Measurements from ENCODE around the gene ACSL3.
"Not testable (repeated sequence)": the region's sequence is repeated elsewhere in the genome, so short reads cannot be mapped to it uniquely, and the experiment has no call there.

ACSL3 gene

DNA sequence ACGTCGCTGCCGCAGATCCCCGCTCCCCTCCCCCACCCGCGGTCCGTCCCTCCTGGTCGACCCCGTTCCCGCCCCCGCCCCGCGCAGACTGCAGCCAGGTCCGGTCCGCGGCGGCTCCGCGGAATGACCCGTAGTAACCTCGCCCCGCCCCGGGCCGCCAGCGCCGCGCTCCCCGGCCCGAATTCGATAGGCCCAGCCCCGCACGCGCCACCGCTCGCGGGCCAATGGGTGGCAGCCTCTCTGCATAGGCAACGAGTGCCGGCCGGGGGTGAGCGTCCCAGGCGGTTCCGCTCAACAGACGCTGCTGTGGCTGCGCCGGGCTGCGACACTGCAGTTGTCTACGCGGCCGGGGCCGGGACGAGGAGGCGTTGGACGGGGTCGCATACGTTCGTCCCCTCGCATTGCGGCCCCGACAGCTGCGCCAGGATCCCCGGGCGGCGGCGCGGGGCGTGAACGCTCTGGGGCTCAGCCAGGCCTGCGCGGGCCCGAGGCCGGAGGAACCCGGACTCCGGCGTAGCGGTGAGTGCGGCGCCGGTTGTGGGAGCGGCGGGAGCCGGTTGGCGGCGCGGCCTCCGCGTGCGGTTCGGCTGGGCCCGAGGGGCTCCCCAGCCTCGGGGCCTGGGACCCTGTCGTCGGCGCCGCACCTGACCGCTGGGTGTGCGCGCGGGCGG lies at the start of gene ACSL3:
TSS of gene ACSL3 (plus strand) at position 297 of the 671 bp plus-strand sequence. CDS start 47,737 bp downstream, outside the sequence.
- peak; percentile 91 to 96 for DNase-seq

DNA sequence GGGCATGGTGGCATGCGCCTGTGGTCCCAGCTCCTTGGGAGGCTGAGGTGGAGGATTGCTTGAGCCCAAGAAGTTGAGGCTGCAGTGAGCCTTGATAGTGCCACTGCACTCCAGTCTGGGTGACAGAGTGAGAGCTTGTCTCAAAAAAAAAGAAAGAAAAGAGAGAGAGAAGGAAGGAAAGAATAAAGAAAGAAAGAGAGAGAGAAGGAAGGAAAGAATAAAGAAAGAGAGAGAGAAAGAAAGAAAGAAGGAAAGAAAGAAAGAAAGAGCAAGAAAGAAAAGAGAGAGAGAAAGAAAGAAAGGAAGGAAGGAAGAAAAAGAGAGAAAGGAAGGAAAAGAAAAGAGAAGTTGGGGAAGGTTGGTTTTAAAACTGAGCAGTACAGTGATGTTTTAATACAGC lies 49.0 kb upstream of the ACSL3 start:
- DNase-seq = no peak

DNA sequence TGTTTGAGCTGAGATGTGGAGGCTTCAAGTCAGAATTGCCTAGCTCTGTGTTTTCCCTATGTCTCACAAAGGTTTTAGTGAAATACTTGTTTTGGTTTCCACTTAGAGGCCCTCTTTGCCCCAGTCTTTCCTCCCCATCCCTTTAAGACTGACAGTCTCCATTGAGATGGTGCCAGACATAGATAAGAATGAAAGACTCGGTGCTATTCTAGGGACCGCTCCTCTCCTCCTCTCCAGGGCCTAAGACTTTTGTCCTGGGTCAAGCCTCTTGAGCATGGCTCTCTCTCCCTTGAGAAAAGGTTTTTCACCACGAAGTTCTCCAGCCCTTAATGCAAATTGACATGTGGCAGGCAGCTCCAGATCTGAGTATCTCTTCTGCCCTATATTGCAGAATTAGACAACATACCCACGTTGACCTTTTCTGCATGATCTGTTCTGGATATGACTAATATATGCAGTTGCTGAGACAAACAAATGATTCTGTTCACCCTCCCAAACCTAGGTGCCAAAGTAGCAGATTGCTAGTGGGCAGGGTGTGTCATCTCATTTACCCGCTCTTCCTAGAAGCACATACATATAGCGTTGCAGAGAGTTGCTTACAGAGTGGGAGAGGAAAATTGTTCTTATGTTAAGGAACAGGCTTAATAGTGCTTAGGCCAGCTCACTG lies 47.5 kb upstream of the ACSL3 start:
- no peak for DNase-seq

DNA sequence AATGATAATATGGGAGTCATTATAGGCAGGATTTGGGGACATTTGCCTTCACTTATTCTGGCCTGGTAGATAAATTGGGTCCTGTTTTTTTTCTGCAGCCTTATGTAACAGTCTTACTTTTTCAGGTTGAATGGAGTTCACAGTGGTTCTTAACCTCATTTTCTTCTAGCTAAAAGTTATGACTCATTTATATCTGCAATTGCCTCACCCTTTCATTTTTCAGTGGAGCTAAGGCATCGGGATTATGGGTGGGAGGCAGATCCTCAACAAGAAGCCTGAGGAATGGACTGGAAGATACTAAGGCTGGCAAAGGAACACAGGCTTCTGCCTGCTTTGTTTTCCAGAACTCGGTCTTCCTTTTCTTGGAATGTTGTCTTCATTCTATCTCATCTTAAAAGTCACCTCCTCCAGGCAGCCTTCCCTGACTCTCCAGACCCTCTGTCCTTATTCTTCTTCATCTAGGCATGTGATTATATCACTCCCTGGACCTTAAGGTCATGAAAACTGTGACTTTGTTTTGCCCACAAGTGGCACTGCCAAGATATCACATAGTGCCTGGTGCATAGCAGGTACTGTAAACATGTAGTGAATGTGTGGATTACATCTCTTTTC lies 41.0 kb upstream of the ACSL3 start:
- no peak for DNase-seq

DNA sequence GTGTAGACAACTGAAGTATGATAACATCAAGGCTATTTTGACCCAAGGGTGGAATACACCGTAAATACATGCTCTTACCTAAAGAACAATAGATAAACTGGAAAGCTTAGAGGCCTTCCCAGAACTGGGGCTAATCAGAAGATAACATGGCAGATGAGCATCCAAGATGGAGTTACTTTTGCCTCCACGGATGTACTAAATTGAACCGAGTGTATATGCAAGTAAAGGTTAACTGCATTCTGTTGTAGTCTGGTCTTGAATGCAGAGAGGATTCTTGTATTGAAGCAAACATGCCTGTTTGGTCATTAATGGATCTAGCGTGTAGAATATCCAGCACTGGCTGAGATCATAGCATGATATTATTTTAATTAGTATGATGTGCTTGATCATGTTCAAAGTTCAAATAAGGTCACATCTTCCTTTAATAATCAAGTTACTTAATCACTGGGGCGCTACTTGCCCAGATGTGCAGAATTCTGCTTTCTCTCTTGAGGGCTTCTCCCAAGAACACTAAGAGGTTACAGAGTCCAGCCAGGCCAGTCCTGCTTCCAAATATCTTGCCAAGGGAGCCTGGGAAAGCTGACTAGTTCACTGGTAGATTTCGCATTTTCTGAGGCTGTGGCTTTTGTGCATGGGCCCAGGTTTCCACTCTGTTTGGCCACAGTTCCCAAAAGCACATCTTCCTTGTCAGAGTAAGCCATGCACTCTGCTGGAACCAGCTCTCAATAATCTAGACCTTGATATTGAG lies 37.5 kb upstream of the ACSL3 start:
- no peak for DNase-seq

DNA sequence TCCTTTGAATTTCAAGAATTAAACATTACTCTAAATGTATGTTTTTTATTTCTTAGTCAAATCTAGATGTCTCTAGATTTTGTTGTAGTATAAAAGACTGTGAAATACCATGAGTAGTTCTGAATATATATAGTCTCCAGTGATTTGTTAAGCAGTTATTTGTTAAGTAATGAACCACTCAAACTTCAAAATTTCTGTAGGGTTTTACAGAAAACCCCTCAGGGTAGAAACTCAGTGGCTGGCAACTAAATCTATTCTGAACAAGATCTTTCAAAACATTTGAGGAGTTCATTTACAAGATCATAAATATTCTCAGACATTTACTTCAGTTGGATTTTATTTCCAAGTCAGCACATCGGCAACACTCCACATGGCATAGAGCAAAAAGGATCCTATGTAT lies 35.8 kb upstream of the ACSL3 start:
- no peak for DNase-seq

DNA sequence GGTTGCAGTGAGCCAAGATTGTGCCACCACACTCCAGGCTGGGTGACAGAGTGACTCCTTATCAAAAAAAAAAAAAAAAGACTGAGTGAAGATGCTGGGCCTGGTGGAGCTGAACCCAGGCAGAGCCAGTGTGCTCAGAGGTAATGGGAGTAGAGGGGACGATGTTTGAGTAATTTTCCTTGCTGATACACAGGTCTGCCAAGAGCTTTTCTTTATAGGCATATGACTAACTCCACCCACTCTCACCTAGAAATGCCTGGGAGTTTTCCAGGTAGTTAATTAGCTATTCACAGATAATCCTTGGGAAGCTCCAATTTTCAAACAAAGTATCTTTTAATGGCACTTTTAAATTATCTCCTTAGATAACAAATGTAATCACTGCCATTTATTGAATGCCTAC lies 33.4 kb upstream of the ACSL3 start:
- DNase-seq = no peak

DNA sequence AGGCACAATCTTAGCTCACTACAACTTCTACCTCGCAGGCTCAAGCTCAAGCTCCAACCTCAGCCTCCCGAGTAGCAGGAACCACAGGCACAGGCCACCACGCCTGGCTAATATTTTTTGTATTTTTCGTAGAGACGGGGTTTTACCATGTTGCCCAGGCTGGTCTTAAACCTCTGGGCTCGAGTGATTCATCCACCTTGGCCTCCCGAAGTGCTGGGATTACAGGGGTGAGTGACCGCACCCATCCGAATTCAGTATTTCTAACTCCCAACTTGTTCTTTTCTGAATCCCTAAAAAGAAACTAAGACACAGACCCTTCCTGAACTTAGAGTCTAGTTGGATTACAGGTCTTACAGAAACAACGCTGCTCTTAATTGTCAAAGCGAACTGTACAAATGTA lies 32.3 kb upstream of the ACSL3 start:
- DNase-seq = no peak

DNA sequence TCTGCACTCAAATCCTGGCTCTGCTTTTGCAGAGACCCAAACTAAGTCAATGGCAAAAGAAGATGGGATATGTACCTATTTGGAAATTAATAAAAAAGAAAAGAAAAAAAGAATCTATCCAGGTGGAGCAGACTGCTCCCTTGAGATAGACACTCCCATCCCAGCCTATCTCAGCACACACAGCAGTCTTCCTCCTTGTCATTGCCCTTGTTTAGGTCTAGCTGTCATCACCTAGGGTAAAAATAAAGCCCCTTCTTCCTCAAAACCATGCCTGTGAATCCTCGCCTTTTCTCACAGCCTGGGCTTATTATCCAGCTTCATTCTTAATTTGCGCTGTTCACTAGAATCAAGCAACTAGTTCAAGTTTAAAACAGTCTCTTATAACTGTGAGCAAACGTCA lies 30.7 kb upstream of the ACSL3 start:
- no peak for DNase-seq

DNA sequence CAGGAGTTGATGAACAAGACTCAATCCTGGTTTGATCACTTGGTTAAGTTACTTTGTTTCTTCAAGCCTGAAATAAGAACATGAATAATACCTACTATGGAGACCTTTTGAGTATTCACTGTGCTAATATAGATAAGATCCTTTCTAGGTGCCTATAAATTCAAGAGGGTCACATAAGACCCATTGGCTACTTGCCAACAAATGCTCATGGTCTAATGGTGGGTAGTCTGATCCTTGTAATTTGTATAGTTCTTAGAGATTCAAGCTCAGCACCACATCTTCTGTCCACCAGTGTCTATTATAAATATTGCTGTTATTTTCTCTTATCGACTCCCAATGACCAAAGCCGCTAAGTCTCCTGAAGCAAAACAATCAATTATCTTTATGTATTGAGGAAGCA lies 27.4 kb upstream of the ACSL3 start:
- no peak for DNase-seq

DNA sequence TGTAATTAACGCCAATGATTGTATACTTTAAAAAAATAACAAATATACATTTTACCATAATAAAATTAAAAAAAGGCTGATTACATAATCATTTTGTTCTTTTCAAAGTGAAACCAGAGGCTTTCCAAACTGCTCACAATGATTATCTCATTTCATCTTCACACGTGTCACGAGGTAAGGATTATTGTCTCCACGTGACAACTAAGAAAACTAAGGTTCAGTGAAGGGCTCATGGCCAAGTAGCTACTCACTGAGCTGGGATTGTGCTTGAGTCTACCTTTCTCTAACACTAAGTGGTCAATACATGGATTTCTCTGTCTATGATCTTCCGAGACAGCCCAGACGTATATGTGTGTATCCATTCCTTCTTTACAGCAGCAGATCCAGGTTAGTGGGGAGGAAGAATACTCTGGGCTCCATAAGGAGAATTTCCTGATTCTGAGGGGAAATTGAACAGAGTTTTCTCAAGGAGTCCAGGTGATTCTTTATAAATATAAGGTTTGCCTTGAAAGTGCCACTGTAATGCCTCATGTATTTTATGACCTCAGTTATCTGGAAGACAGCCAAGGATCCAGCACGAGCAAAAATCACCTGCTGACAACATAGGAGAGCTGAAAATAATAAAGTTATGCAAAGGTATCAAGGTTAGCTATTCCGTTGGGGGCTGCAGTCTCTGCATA lies 25.6 kb upstream of the ACSL3 start:
- DNase-seq = peak; percentile 42 to 49

DNA sequence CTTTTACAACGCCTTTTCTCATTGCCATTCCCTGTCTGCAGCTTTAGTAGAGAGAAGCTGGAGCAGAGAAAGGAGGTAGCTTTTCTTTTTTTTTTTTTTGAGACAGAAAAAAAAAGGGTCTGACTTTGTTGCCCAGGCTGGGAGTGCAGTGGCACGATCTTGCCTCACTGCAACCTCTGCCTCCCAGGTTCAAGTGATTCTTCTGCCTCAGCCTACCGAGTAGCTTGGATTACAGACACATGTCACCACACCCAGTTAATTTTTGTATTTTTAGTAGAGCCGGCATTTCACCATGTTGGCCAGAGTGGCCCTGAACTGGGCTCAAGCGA lies 25.0 kb upstream of the ACSL3 start:
- DNase-seq = no peak

DNA sequence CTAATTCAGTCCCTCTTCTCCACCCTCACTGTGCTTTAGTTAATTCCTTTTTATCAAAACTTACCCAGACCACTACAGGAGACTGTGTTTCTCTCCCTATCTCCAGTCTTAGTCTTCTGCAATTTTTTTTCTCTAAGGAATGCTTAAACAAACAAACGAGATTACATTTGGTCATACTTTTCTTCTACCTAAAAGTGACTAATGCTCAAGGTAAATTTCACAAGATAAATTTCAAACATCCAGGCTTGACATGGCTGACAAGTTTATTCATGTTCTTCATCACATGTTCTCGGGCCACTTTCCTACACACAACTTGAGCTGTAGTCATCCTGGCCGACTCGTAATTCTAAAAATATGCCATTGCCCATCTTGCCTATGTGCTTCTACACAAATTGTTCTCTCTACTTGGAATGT lies 23.2 kb upstream of the ACSL3 start:
- DNase-seq = no peak

DNA sequence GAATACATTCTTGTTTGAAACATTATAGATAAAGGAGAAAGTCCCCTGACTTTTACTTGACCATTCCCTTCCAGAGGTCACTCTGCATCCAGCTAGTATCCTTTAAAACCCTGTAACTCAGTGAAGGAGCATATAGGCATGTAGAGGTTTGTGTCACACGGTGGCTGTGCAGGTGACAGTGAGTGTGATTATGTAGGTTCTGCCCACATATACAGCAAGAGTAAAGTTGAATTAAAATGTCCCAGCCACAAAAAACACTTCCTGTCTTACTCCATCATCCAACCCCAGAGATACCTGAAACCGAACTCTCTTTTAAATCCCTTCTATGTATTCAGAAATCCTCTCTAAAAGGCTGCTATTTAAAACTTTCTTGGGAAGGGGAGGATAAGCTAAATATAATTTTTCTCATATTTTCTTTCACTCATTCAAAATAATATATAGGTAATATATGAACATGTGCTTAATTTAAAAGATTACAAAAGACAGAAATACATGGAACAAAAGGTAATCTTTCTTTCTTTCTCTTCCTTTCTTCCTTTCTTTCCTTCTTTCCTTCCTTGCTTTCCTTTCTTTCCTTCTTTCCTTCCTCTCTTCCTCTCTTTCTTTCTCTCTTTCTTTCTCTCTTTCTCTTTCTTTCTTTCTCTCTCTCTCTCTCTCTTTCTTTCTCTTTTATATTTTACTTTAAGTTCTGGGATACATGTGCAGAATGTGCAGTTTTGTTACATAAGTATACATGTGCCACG lies 20.6 kb upstream of the ACSL3 start:
- DNase-seq = no peak

DNA sequence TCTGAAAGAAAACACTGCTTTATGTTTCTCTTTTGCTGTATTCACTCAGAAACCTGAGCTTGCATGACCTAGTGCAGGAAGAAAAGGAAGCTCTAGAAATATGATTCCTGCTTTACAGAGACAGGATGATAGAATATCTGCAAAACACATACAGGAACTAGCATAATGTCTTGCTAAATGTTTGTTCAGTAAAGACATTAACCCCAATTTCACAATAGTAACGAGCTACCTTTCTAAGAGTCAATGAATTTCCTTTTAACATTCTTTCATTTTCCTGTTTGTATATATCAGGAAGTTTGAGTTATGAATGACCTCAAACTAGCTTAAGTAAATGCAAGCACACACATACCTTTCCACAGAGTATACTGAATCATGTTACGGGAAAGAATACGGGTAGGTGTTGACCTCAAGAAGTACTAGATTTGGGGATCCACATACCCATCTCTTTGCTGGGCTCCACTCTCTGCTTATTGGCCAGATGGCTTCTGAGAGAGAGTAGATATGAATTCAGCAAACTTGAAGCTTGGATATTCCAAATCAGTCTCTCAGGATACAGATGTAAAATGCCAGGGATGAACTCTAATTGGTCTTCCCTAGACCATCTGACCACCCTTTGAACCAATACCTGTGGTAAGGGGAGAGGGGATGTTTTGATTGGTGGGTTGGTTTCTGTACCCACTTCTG lies 18.2 kb upstream of the ACSL3 start:
- DNase-seq = peak; percentile 24 to 32

DNA sequence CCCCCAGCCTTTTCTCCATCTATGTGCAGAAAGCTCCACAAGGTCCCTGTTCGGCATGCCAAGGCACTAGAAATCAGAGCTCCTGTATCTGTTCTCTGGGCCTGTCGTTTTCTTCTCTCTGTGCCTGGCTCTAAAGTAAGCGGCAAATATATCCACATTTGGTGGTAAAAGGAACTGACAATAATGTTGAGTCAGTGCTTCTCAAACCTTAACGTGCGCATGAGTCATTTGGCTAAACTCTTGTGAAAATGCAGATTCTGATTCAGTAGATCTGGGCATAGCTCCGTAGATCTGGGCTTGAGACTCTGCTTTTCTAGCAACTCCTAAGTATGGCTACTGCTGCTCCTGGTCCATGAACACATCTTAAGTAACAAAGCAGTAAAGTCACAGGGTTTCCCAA lies 16.5 kb upstream of the ACSL3 start:
- DNase-seq = no peak

DNA sequence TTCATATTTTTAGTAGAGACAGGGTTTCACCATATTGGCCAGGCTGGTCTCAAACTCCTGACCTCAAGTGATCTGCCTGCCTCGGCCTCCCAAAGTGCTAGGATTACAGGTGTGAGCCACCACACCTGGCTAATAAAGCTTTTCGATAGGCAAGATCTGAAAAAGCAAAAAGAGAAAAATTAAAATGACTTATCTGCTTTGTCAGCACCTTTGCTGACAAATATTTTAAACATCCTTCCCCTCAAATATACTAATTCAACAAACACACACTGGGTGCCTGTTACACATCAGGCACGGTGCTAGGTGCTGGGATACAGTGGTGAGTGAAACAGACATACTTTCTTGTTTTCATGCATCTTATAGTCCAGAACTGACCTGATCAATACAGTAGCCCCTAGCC lies 15.5 kb upstream of the ACSL3 start:
- DNase-seq = not testable (repeated sequence)

DNA sequence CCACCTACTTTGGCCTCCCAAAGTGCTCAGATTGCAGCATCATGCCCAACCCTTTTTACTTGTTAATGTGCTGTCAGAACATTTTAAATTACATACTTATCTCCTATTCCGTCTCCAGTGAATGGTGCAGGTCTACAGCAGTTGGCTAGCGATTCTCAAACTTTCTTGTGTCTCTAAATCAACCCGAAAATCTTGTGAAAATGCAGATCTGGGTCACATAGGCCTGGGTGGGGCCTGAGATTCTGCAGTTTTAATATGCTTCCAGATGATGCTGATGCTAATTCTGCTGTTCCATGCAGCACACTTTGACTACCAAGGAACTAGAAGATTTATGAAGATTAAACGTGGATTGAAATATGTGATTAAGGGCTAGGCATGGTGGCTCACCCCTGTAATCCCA lies 14.8 kb upstream of the ACSL3 start:
- DNase-seq = no peak

DNA sequence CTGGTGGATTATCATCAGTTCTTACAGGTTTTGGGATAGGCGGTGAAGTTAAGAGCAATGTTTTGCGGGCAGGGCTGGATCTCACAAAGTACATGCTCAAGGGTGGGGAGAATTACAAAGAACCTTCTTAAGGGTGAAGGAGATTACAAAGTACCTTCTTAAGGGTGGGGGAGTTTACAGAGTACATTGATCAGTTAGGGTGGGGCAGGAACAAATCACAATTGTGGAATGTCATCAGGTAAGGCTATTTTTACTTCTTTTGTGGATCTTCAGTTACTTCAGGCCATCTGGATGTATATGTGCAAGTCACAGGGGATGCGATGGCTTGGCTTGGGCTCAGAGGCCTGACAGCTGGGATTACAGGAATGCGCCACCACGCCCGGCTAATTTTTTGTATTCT lies 12.8 kb upstream of the ACSL3 start:
- not testable (repeated sequence) for DNase-seq

DNA sequence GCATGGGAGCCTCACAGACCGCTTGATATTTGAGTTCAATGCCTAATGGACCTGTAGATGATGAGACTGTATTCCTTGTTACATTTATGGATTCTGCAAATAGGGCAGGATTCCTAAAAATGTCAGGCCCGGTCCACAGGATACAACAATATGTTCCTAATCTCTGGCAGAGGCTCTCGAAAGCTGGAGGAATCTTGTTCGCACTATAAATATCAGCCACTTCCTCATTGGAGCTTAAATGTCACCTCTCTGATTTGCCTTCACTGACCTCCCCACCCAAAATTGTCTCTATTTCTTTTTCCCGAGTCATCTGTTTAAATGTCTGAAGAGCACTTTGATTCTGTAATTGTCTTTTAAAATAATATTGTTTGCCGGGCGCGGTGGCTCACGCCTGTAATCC lies 12.0 kb upstream of the ACSL3 start:
- DNase-seq = no peak

DNA sequence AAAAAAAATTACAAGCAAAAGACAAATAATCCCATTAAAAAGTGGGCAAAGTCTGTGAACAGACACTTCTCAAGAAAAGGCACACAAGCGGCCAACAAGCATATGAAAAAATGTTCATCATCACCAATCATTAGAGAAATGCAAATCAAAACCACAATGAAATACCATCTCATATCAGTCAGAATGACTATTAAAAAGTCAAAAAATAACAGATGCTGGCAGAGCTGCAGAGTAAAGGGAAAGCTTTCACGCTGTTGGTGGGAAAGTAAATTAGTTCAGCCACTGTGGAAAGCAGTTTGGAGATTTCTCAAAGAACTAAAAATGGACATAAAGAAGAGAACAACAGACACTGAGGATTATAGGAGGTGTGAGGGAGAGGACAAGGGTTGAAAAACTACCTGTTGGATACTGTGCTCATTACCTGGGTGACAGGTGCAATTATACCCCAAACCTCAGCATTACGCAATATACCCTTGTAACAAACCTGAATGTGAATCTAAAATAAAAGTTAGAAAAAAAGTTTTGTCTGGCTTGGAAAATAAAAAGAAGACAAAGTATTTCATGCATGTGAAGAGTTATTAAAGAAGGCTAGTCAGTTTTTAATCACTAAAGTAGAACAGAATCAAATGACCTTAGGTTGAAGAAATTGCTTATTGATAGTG lies 8.7 kb upstream of the ACSL3 start:
- DNase-seq = no peak

All from SHP77 (cell line).